Endothelial cell of umbilical vein (primary cell): Measurements from ENCODE around the gene CATSPERD.

Source experiments
- EZH2 ChIP-seq: IDR thresholded peaks from 2 replicates; pipeline ENCODE4 v1.6.1; 2012; ENCODE audit warnings: borderline replicate concordance, low read depth, mild to moderate bottlenecking, moderate library complexity, low read length, inconsistent platforms; ENCODE audit not compliant: severe bottlenecking
- JUN ChIP-seq: IDR thresholded peaks from 2 replicates; pipeline ENCODE4 v1.6.1; 2011; ENCODE audit warnings: borderline replicate concordance, low read depth; ENCODE audit not compliant: insufficient read length, insufficient read depth
- POLR2A ChIP-seq: IDR thresholded peaks from 2 replicates; pipeline ENCODE4 v1.6.1; 2012; ENCODE audit warnings: low read depth, mild to moderate bottlenecking, control low read depth, low read length
- TF ChIP-seq, protein P1 (sequence below), 2 donors: IDR thresholded peaks; 1 replicate in 1 of 2; 2 replicates in 1 of 2; pipeline ENCODE4 v1.5.1; 2011; ENCODE audit warnings: low read length in 2 of 2, mild to moderate bottlenecking in 2 of 2, moderate library complexity in 2 of 2, control low read depth in 1 of 2, inconsistent platforms in 1 of 2, low read depth in 1 of 2; ENCODE audit not compliant: insufficient read depth in 1 of 2; ENCODE audit errors: extremely low read depth in 1 of 2
- TF ChIP-seq, protein P2 (sequence below): IDR thresholded peaks from 2 replicates; pipeline ENCODE4 v1.6.1; 2011; ENCODE audit not compliant: insufficient read depth, insufficient read length

DNA sequence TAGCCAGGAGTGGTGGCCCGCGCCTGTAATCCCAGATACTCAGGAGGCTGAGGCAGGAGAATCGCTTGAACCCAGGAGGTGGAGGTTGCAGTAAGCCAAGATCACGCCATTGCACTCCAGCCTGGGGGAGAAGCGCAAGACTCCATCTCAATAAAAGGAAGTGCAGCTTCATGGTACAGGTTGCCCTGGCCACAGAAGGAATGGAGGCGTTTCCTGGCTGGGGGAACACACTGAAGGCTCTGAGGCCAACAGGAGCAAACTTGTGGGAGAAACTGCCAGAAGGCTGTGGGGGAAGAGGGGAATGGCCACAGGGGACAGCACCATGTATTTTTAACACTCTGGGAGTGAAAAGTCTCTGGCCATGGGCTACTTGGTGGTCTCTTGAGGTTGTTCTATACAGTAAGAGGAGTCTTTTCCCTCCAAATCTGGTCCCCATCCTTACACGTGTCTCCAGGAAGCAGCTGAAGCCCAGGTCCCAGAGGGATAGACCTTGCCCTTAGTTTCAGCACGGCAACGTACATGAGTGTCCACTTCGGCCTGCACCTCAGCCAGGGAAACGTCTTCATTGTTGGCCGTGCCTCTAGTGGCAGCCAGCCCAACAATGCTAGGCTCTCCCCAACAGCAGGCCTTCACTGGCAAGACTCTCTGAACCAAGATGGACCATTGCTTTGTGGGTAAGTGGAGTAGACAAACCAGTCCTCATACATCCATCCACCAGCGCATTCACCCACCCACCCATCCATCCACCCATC is 47.6 kb upstream of the CATSPERD start:
- TF ChIP-seq, protein P1, sequence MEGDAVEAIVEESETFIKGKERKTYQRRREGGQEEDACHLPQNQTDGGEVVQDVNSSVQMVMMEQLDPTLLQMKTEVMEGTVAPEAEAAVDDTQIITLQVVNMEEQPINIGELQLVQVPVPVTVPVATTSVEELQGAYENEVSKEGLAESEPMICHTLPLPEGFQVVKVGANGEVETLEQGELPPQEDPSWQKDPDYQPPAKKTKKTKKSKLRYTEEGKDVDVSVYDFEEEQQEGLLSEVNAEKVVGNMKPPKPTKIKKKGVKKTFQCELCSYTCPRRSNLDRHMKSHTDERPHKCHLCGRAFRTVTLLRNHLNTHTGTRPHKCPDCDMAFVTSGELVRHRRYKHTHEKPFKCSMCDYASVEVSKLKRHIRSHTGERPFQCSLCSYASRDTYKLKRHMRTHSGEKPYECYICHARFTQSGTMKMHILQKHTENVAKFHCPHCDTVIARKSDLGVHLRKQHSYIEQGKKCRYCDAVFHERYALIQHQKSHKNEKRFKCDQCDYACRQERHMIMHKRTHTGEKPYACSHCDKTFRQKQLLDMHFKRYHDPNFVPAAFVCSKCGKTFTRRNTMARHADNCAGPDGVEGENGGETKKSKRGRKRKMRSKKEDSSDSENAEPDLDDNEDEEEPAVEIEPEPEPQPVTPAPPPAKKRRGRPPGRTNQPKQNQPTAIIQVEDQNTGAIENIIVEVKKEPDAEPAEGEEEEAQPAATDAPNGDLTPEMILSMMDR (IDR thresholded peaks at IDR 0.05; ENCODE audit: extremely low read depth in 1 of 2, insufficient read depth in 1 of 2, low read depth in 1 of 2, low read length in 2 of 2), result no peak
- TF ChIP-seq EZH2, result no peak
- TF ChIP-seq, protein P2, sequence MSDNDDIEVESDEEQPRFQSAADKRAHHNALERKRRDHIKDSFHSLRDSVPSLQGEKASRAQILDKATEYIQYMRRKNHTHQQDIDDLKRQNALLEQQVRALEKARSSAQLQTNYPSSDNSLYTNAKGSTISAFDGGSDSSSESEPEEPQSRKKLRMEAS, result no peak
- TF ChIP-seq JUN, result no peak
- TF ChIP-seq POLR2A, result no peak
